Right lung (tissue), 5 donors: ENCODE measurements around the gene TTBK1. TPM values are rescaled to one million over a fixed set of nuclear protein-coding genes. Genes with fewer than 3 reads are reported as not detected.

Source experiments
- DNase-seq, 2 donors: peaks; one replicate each; pipeline ENCODE4 v3.0.0-alpha.2; 2013
- polyA plus RNA-seq, 5 donors: library from polyadenylated mRNA; unstranded; fragments of 120-200 nt; gene quantifications; one replicate each; pipeline versions ENCODE4 v1.2.1 to v1.2.3, GENCODE V29; 2013; ENCODE audit warnings: inconsistent platforms in 1 of 5, low replicate concordance in 1 of 5; ENCODE audit not compliant: insufficient read length in 5 of 5, insufficient read depth in 1 of 5

The TTBK1 gene
- polyA plus RNA-seq, 5 donors: 0.27 to 0.87 (median 0.56) TPM

GRCh38 chr6:43254138-43254817 is 11.0 kb downstream of the TTBK1 start:
- no peak for DNase-seq

- no peak for DNase-seq
Observed at GRCh38 chr6:43254846-43255245, 11.6 kb downstream of the TTBK1 start.

- no peak for DNase-seq
Observed at GRCh38 chr6:43255408-43256054, 12.2 kb downstream of the TTBK1 start.

- DNase-seq: no peak
Observed at GRCh38 chr6:43256670-43257366, 13.5 kb downstream of the TTBK1 start.

GRCh38 chr6:43257367-43258145 is 14.3 kb downstream of the TTBK1 start:
- DNase-seq: no peak

- DNase-seq: no peak
Observed at GRCh38 chr6:43258180-43258579, 14.9 kb downstream of the TTBK1 start.

- no peak for DNase-seq
Observed at GRCh38 chr6:43258807-43259686, 15.8 kb downstream of the TTBK1 start.

GRCh38 chr6:43260791-43261190 is 17.5 kb downstream of the TTBK1 start:
- no peak for DNase-seq

- no peak for DNase-seq
Observed at GRCh38 chr6:43261198-43261597, 17.9 kb downstream of the TTBK1 start.

GRCh38 chr6:43262000-43262779 is 18.9 kb downstream of the TTBK1 start:
- DNase-seq: no peak

- no peak for DNase-seq
Observed at GRCh38 chr6:43262780-43263313, 19.6 kb downstream of the TTBK1 start.

GRCh38 chr6:43263314-43264178 is 20.3 kb downstream of the TTBK1 start:
- peak in 1 of 2 donors; percentile 61 for DNase-seq

- no peak for DNase-seq
Observed at GRCh38 chr6:43264599-43265145, 21.4 kb downstream of the TTBK1 start.

GRCh38 chr6:43265564-43265963 is 22.3 kb downstream of the TTBK1 start:
- no peak for DNase-seq

GRCh38 chr6:43267619-43268354 is 24.5 kb downstream of the TTBK1 start:
- no peak for DNase-seq

- peak in 1 of 2 donors; percentile 46 for DNase-seq
Observed at GRCh38 chr6:43268355-43268700, 25.0 kb downstream of the TTBK1 start.

- no peak for DNase-seq
Observed at GRCh38 chr6:43268782-43269272, 25.5 kb downstream of the TTBK1 start.
